Ectodermal cell (in vitro differentiated cells): ENCODE measurements around the gene PHLPP2. TPM values are rescaled to one million over a fixed set of nuclear protein-coding genes. Genes with fewer than 3 reads are reported as not detected.

Experiments
- H3K27ac ChIP-seq: 2 replicates; pipeline ENCODE4 v1.7.0; 2013; ENCODE audit warnings: mild to moderate bottlenecking, low read depth, low read length; ENCODE audit not compliant: insufficient read depth, poor library complexity, severe bottlenecking
- H3K27me3 ChIP-seq: 2 replicates; pipeline ENCODE4 v1.7.0; 2013; ENCODE audit warnings: mild to moderate bottlenecking, low read length; ENCODE audit not compliant: insufficient read depth, control insufficient read depth, poor library complexity, severe bottlenecking
- H3K36me3 ChIP-seq: one replicate; pipeline ENCODE4 v1.7.0; 2013; ENCODE audit warnings: low read length; ENCODE audit not compliant: control insufficient read depth, insufficient read depth
- H3K4me1 ChIP-seq: one replicate; pipeline ENCODE4 v1.7.0; 2013; ENCODE audit warnings: low read length; ENCODE audit not compliant: control insufficient read depth, insufficient read depth
- H3K4me3 ChIP-seq: 2 replicates; pipeline ENCODE4 v1.7.0; 2013; ENCODE audit warnings: low read depth, low read length, control low read depth; ENCODE audit not compliant: insufficient read depth
- H3K9me3 ChIP-seq: 2 replicates; pipeline ENCODE4 v1.7.0; 2013; ENCODE audit warnings: mild to moderate bottlenecking, low read length, moderate library complexity; ENCODE audit not compliant: control insufficient read depth
- WGBS, 2 experiments: methylation state at CpG; one replicate each; pipeline ENCODE4 v1.1.7; 2013; ENCODE audit warnings: missing lambda C conversion rate in 2 of 2; 5-methylcytosine and 5-hydroxymethylcytosine counted together
- polyA plus RNA-seq, 4 experiments: library from polyadenylated mRNA; stranded (reverse); fragments of 50-300 nt; gene quantifications; one replicate each; pipeline ENCODE4 v1.2.3, GENCODE V29; 2013

Gene PHLPP2, protein sequence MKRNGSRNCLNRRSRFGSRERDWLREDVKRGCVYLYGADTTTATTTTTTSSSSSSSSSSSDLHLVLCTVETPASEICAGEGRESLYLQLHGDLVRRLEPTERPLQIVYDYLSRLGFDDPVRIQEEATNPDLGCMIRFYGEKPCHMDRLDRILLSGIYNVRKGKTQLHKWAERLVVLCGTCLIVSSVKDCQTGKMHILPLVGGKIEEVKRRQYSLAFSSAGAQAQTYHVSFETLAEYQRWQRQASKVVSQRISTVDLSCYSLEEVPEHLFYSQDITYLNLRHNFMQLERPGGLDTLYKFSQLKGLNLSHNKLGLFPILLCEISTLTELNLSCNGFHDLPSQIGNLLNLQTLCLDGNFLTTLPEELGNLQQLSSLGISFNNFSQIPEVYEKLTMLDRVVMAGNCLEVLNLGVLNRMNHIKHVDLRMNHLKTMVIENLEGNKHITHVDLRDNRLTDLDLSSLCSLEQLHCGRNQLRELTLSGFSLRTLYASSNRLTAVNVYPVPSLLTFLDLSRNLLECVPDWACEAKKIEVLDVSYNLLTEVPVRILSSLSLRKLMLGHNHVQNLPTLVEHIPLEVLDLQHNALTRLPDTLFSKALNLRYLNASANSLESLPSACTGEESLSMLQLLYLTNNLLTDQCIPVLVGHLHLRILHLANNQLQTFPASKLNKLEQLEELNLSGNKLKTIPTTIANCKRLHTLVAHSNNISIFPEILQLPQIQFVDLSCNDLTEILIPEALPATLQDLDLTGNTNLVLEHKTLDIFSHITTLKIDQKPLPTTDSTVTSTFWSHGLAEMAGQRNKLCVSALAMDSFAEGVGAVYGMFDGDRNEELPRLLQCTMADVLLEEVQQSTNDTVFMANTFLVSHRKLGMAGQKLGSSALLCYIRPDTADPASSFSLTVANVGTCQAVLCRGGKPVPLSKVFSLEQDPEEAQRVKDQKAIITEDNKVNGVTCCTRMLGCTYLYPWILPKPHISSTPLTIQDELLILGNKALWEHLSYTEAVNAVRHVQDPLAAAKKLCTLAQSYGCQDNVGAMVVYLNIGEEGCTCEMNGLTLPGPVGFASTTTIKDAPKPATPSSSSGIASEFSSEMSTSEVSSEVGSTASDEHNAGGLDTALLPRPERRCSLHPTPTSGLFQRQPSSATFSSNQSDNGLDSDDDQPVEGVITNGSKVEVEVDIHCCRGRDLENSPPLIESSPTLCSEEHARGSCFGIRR (N-terminal part only)
- polyA plus RNA-seq (2013, experiment 1 of 4) = 11.4 TPM
- polyA plus RNA-seq (2013, experiment 2 of 4) = 11.6 TPM
- polyA plus RNA-seq (2013, experiment 3 of 4) = 9.7 TPM
- polyA plus RNA-seq (2013, experiment 4 of 4) = 11.3 TPM

DNA sequence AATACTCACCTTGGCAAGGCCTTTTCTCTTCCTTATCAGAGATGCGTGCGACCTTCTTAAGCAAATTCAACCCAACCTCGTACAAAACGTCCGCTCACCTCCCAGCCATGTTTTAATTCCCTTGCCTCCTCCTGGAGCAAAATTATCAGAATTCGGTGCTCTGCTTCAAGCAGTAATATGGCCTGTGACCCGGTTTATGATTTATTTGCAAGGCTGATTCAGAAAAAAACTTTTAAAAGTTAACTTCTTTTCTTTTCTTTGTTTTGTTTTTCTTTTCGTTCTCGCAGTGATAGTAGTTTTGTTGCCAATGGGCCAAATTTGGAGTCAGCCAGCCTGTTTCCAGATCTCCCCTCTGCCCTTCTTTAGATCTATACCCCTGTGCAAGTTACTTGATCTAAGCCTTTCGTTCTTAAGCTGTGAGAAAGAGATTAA lies at the start of gene PHLPP2:
PHLPP2 (minus strand) TSS at position 382 of the 432 bp plus-strand sequence. CDS start 9,906 bp downstream, outside the sequence.
- no peaks in the 10 kb centered on the region for H3K9me3 ChIP-seq
- 37 to 39% methylated on average over 10 of the region's 10 CpGs for WGBS, 2 experiments
- H3K27me3 ChIP-seq = peaks cover 21% of the 10 kb centered on the region

DNA sequence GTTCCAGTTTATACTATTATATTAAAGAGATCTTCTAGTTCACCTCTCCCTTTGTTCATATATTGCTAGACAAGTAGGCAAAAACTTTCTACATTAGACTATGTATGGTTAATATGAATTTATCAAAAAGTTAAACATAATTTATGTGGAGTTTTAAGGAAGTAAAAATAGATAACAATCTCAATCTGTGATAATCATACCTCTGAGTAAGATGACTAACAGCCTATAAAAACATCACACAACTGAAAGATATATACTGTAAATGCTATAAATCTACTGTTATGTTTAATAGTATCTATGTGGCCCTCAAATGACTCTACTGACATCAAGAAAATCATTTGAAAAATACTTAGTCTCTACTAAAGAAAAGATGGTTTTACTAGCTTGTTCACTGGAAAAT lies 47.1 kb upstream of the PHLPP2 start:
- Histone ChIP-seq H3K27me3 (no peaks in the 10 kb centered on the region), H3K9me3 (no peaks in the 10 kb centered on the region), H3K27ac (no peak overlapping the region), H3K36me3 (peaks cover 5% of the 10 kb centered on the region), H3K4me3 (no peak overlapping the region), H3K4me1 (no peaks in the 10 kb centered on the region)

More for the DNA sequence above, at the start of gene PHLPP2:
- peak within 1 kb of the TSS; percentile 82 for H3K4me3 ChIP-seq
- H3K4me1 ChIP-seq = peaks cover 21% of the 10 kb centered on the region
- H3K36me3 ChIP-seq = no peaks in the 10 kb centered on the region
- H3K27ac ChIP-seq = peak within 1 kb of the TSS; percentile 67

DNA sequence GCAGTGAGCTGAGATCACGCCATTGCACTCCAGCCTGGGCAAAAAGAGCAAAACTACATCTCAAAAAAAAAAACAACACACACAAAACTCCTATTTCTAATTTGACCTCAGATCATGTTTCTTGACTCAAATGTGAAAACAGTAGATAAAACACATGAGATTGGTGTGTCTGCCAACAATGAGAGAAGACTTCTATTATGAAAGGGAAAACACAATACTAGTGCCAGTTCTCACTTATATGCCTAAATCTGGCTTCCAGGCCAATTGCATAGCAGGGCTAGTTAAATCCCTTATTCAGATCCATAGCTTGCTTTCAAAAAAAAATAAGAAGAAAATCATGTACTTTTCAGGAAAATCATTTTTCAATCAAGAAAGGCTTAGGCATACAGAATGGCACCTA lies 44.7 kb upstream of the PHLPP2 start:
- Histone ChIP-seq H3K36me3 (peaks cover 5% of the 10 kb centered on the region), H3K4me3 (no peak overlapping the region), H3K4me1 (no peaks in the 10 kb centered on the region), H3K9me3 (no peaks in the 10 kb centered on the region), H3K27me3 (no peaks in the 10 kb centered on the region), H3K27ac (no peak overlapping the region)
- 89 to 95% methylated on average over 1 of the region's 1 CpG for WGBS, 2 experiments

DNA sequence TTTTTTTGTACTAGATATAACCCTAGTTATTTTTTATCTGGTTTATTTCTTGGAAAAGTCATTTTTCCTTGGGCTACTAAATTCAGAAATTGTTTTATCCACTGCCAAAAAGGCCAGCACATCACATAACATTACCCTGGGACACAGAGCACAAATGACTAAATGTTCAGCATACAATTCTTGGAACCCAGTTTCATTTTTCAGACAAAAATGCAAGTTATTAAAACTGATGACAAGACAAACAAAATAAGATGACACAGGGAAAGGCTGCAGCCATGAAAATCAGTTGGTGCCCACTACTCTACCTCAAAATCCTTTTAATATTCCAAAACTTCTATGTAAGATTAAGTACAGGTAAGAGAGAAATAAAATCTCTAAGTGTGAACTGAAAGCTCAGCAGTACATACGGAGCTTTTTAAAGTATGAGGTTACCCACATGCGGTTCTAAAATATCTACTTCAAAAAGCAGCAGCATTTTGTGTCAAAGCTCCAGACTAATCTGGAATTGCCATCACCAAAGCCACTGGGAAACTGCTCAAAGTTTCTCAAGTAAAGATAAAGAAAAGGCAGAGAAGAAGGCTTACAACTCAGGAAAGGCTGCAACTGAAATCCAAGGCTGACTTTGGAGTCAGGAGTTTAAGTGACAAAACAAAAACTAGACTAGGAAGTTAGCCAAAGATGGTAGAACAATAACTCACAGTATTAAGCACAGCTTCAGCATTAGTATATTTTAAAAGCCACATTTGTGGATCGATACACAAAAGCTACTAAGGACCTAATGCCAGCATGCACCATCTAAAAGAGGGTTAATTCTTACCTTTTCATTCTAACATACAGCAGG lies 42.8 kb upstream of the PHLPP2 start:
- H3K27me3 ChIP-seq = no peaks in the 10 kb centered on the region
- peaks cover 12% of the 10 kb centered on the region for H3K36me3 ChIP-seq
- no peak overlapping the region for H3K27ac ChIP-seq
- H3K4me3 ChIP-seq = no peak overlapping the region
- H3K4me1 ChIP-seq = no peaks in the 10 kb centered on the region
- 96 to 97% methylated on average over 3 of the region's 3 CpGs for WGBS, 2 experiments
- H3K9me3 ChIP-seq = no peaks in the 10 kb centered on the region

DNA sequence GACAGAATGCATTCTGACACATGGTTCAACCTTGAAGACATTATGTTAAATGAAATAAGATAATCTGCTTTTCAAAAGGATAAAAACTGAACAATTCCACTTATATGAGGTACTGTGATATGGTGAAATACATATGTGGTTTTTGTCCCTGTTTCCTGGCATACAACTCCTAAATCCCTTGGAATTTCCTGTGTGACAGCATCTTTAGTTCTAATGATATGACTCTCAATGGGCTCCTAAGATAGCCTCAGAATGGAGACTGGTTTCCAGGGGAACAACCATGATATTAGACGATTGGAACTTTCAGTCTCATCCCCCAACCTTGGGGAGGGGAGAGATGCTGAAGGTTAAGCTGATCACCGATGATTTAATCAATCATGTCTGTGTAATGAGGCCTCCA lies 37.7 kb upstream of the PHLPP2 start:
- Histone ChIP-seq H3K36me3 (peaks cover 14% of the 10 kb centered on the region), H3K4me1 (no peaks in the 10 kb centered on the region), H3K9me3 (no peaks in the 10 kb centered on the region), H3K4me3 (no peak overlapping the region), H3K27me3 (no peaks in the 10 kb centered on the region), H3K27ac (no peak overlapping the region)
- WGBS, 2 experiments = 85 to 95% methylated on average over 2 of the region's 2 CpGs

DNA sequence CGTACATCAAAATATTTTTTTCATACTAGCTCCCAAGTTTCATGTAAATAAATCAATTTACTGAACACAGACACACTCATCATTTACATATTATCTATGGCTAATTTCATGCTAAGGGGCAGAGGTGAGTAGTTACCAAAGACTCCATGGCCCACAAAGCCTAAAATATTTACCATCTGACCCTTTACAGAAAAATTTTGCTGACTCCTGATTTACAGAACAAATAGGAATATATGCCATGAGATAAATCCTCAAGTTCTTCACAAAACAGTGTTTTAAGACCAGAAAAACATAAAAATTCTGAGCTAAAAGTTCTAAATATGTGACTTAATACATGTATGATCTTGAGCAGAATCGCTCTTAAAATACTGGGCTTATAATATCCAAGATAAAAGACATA lies 36.6 kb upstream of the PHLPP2 start:
- H3K9me3 ChIP-seq = no peaks in the 10 kb centered on the region
- no peak overlapping the region for H3K27ac ChIP-seq
- peaks cover 24% of the 10 kb centered on the region for H3K36me3 ChIP-seq
- WGBS, 2 experiments = 92 to 98% methylated on average over 1 to 2 of the region's 2 CpGs
- H3K4me3 ChIP-seq = no peak overlapping the region
- H3K27me3 ChIP-seq = no peaks in the 10 kb centered on the region
- no peaks in the 10 kb centered on the region for H3K4me1 ChIP-seq

DNA sequence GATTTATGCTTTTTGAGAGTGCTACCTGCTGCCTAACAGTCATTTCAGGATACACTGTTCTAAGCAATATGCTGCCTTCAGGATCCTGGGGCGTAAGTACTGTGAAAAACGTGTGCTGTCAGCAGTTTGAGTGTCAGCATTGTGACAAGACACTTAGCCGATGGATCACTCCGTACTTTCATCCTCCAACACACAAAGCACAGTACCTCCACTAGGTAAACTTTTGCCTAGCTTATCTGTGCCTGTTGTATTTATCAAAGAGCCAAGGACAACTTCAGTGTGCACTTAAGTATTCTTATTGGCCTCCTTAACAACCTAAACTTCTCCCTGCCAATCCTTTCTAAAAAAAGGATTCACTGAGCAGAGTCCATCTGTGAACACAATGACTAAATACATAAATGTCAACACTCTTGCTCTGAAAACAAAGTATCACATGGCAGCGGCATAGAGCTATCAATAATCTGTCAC lies 33.8 kb upstream of the PHLPP2 start:
- no peaks in the 10 kb centered on the region for H3K4me1 ChIP-seq
- WGBS, 2 experiments = 94 to 96% methylated on average over 5 of the region's 5 CpGs
- H3K27me3 ChIP-seq = no peaks in the 10 kb centered on the region
- H3K4me3 ChIP-seq = no peak overlapping the region
- H3K27ac ChIP-seq = no peak overlapping the region
- H3K36me3 ChIP-seq = peaks cover 40% of the 10 kb centered on the region
- no peaks in the 10 kb centered on the region for H3K9me3 ChIP-seq

DNA sequence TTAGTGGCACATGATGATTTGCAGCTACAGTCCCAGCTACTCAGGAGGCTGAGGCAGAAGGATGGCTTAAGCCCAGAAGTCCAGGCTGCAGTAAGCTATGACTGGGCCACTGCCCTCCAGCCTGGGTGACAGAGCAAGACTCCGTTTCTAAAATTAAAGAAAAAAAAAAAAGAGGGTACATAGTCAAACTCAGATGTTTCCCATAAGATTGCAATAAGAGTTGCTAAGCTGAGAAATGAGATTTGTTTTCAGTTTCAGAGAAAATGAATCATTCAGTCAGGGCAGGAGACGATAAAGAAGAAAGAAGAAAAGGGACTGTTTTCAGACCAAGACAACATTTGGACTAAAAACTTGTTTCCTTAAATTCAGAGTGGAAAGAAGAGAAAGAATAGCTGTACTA lies 30.2 kb upstream of the PHLPP2 start:
- H3K9me3 ChIP-seq = no peaks in the 10 kb centered on the region
- 96 to 100% methylated on average over 2 of the region's 2 CpGs for WGBS, 2 experiments
- H3K4me1 ChIP-seq = no peaks in the 10 kb centered on the region
- no peaks in the 10 kb centered on the region for H3K27me3 ChIP-seq
- H3K27ac ChIP-seq = no peak overlapping the region
- H3K4me3 ChIP-seq = no peak overlapping the region
- H3K36me3 ChIP-seq = peaks cover 34% of the 10 kb centered on the region

DNA sequence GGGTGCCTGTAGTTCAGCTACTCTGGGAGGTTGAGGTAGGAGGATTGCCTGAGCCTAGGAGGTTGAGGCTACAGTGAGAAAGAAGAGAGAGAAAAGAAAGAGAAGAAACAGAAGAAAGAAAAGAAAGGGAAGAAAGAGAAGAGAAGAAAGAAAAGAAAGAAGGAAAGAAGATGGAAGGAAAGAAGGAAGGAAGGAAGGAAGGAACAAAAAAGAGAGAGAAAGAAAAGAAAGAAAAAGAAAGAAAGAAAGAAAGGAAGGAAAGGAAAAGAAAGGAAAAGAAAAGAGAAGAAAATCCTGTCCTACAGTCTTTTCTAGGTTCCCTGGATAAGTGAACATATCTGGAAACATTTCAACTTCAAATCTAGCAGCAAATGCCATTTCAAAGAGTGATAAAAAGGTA lies 29.6 kb upstream of the PHLPP2 start:
- Histone ChIP-seq H3K4me1 (no peaks in the 10 kb centered on the region), H3K27me3 (no peaks in the 10 kb centered on the region), H3K4me3 (no peak overlapping the region), H3K36me3 (peaks cover 34% of the 10 kb centered on the region), H3K9me3 (no peaks in the 10 kb centered on the region), H3K27ac (no peak overlapping the region)
